ENCODE results near the gene TAOK1. TPM values are rescaled to one million over a fixed set of nuclear protein-coding genes. Genes with fewer than 3 reads are reported as not detected.

Gene TAOK1
- total RNA-seq, 4 donors from 2014 or later = 24.6 to 102 (median 64.9) TPM

DNA sequence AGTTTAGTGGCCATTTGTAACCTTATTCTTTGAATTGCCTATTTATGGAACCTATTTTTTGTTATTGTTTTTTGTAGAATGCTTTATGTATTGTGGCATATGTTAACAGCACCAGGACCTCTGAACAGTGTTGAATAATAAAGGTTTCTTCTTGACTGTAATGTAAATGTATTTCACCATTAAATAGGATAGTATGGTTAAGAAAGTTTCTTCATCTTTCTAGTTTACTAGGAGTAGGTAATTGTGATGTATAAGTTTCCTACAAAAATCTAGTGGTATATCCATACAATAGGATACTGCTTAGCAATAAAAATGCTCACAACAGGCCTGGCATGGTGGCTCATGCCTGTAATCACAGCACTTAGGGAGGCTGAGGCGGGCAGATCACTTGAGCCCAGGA is 52.3 kb downstream of the TAOK1 start:
- TF ChIP-seq POLR2A (IDR thresholded peaks at IDR 0.05) = no peak
- TF ChIP-seq, protein P1, sequence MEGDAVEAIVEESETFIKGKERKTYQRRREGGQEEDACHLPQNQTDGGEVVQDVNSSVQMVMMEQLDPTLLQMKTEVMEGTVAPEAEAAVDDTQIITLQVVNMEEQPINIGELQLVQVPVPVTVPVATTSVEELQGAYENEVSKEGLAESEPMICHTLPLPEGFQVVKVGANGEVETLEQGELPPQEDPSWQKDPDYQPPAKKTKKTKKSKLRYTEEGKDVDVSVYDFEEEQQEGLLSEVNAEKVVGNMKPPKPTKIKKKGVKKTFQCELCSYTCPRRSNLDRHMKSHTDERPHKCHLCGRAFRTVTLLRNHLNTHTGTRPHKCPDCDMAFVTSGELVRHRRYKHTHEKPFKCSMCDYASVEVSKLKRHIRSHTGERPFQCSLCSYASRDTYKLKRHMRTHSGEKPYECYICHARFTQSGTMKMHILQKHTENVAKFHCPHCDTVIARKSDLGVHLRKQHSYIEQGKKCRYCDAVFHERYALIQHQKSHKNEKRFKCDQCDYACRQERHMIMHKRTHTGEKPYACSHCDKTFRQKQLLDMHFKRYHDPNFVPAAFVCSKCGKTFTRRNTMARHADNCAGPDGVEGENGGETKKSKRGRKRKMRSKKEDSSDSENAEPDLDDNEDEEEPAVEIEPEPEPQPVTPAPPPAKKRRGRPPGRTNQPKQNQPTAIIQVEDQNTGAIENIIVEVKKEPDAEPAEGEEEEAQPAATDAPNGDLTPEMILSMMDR (IDR thresholded peaks at IDR 0.05) = no peak
- Histone ChIP-seq H3K4me1 (no peaks in the 10 kb centered on the region), H3K36me3 (no peaks in the 10 kb centered on the region), H3K9me3 (no peaks in the 10 kb centered on the region), H3K27me3 (no peaks in the 10 kb centered on the region), H3K27ac (no peak overlapping the region), H3K4me3 (no peak overlapping the region)
- DNase-seq = no peak
- intact Hi-C loops (cut with DNase I; ENCODE audit: low total_unique reads) = no loop called here

DNA sequence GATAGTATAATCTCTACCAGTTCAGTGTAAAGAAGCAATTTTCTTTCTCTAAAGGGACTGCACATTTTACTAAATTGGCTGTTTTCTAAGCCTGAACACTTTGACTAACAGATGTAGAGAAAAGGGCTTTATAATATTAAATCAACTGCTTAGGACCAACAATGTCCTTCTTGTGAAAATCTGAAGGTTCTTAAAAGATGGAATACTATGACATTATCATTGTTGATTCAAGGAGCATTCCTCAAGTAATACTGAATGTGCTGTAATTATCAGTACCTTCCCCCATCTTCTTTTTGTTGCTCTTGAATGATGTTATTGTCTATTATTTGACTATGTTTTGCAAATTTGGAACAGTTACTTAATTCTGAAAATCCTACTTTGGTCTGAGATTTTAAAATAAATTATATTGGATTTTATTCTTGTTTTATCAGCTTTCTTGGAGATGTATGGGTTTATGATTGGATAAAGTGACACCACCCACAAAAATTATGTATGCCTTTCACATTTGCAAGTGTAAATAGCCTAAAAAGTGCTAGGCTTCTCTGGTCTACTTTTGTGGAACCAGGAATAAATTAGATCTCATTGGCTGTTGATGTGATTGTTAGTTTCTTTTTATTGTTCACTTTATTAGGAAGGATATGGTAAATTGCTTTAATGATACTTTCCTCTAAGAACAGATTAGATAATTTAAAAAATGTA is 53.0 kb downstream of the TAOK1 start:
- Histone ChIP-seq H3K4me1 (no peaks in the 10 kb centered on the region), H3K27me3 (no peaks in the 10 kb centered on the region), H3K27ac (no peak overlapping the region), H3K4me3 (no peak overlapping the region), H3K9me3 (no peaks in the 10 kb centered on the region), H3K36me3 (no peaks in the 10 kb centered on the region)
- no peak for DNase-seq
- intact Hi-C loops (cut with DNase I; ENCODE audit: low total_unique reads) = no loop called here
- no peak for TF ChIP-seq POLR2A (IDR thresholded peaks at IDR 0.05)
- TF ChIP-seq, protein P1 (IDR thresholded peaks at IDR 0.05) = no peak

DNA sequence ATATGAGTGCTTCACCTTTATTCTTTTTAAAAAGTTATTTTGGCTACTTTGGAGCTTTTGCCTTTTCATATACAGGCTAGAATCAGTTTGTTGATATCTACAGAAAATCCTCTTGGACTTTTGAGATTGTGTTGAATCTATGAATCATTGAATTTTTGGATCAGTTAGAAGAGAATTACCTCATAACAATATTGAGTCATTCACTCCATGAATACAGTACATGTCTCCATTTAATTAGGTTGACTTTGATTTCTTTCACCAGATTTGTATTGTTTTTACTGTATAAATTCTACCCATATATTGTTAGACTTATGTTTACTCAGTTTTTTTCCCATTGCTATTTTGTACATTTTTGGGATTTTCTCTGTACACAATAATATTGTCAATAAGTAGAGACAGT is 54.4 kb downstream of the TAOK1 start:
- Histone ChIP-seq H3K27ac (no peak overlapping the region), H3K9me3 (no peaks in the 10 kb centered on the region), H3K4me3 (no peak overlapping the region), H3K36me3 (no peaks in the 10 kb centered on the region), H3K4me1 (no peaks in the 10 kb centered on the region), H3K27me3 (no peaks in the 10 kb centered on the region)
- intact Hi-C loops (cut with DNase I; ENCODE audit: low total_unique reads) = no loop called here
- no peak for DNase-seq
- TF ChIP-seq POLR2A (IDR thresholded peaks at IDR 0.05) = no peak

- no peak overlapping the region for H3K4me3 ChIP-seq
- no peak for DNase-seq
- H3K27me3 ChIP-seq = no peaks in the 10 kb centered on the region
- no peaks in the 10 kb centered on the region for H3K4me1 ChIP-seq
- TF ChIP-seq POLR2A (IDR thresholded peaks at IDR 0.05) = no peak
- TF ChIP-seq, protein P1 (IDR thresholded peaks at IDR 0.05) = no peak
- intact Hi-C loops (cut with DNase I; ENCODE audit: low total_unique reads) = no loop called here
- H3K36me3 ChIP-seq = no peaks in the 10 kb centered on the region
- no peak overlapping the region for H3K27ac ChIP-seq
- H3K9me3 ChIP-seq = no peaks in the 10 kb centered on the region
These were observed 55.7 kb downstream of the TAOK1 start for GRCh38 chr17:29445844-29446243.

DNA sequence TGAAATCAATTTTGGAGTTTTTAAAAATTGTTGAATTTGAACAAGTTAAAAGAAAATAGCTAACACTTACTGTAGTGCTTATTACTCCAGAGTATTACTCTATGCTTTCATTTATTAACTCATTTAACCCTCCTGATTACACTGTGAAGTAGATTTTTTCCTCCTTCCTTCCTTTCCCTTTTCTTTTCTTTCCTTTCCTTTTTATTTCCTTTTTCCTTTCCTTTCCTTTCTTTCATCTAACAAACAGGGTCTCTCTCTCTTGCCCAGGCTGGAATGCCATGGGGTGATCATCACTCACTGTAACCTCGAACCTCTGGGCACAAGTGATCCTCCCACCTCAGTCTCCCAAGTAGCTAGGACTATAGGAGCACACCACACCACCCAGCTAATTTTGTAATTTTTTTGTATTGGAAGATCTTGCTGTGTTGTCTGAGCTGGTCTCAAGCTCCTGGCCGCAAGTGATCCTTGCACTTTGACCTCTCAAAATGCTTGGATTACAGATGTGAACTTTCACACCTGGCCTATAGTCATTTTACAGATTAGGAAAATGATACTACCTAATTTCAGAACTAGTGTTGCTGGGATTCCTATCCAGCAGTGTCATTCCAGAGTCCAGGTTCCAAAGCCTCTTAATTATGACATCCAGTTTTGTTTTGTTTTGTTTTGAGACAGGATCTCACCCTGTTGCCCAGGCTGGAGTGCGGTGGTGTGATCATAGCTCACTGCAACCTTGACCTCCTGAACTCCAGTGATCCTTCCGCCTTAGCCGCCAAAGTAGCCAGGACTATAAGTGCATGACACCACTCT is 59.9 kb downstream of the TAOK1 start:
- intact Hi-C loops (cut with DNase I; ENCODE audit: low total_unique reads) = no loop called here
- no peak for DNase-seq
- TF ChIP-seq POLR2A (IDR thresholded peaks at IDR 0.05) = no peak
- TF ChIP-seq, protein P1 (IDR thresholded peaks at IDR 0.05) = no peak
- Histone ChIP-seq H3K36me3 (no peaks in the 10 kb centered on the region), H3K27me3 (no peaks in the 10 kb centered on the region), H3K4me1 (no peaks in the 10 kb centered on the region), H3K4me3 (no peak overlapping the region), H3K9me3 (no peaks in the 10 kb centered on the region), H3K27ac (no peak overlapping the region)

Data from uterus (tissue), 4 donors.